K562 (cell line): ENCODE measurements around the gene KXD1. TPM values are rescaled to one million over a fixed set of nuclear protein-coding genes. Genes with fewer than 3 reads are reported as not detected.

Experiments
- ATAC-seq: fragments of 200-7000 bp; cut with Tn5 transposase; 3 replicates; pipeline ENCODE4 v1.9.1; 2020; ENCODE audit warnings: moderate library complexity
- BruUV-seq: library from RNA; stranded (reverse); fragments of 400-500 nt; replicated peaks from 2 replicates; lab custom pipeline; 2021; lab: Mats Ljungman, UMichigan
- CTCF ChIA-PET: fragments of 300-600 bp; formaldehyde crosslinking; extraction: SDS; loops from one replicate; lab custom pipeline; 2021; ENCODE audit warnings: low intra/inter-chr PET ratio; lab: Yijun Ruan, JAX
- POLR2A ChIA-PET: fragments of 300-600, 350-650 bp; sonication (Branson Sonifier 250); formaldehyde crosslinking; extraction: SDS; loops from one replicate; lab custom pipeline; 2021; ENCODE audit warnings: antibody characterized with exemption, inconsistent platforms; lab: Yijun Ruan, JAX
- DNase-seq, 4 experiments: peaks; one replicate each; pipeline versions ENCODE4 v3.0.0 to v3.0.0-alpha.2; 2011 to 2018; ENCODE audit warnings: low spot score in 3 of 4, mixed read lengths in 3 of 4; ENCODE audit errors: extremely low read depth in 1 of 4
- FAIRE-seq: peaks from 2 replicates; lab custom pipeline; 2011; peaks lifted over from hg19 to GRCh38; lab: Jason Lieb, UNC
- H2AFZ ChIP-seq: 2 replicates; pipeline ENCODE4 v1.6.0; 2011; ENCODE audit warnings: low read depth, low read length, control low read depth, inconsistent platforms
- H3K27ac ChIP-seq: fragments of 200-600 bp; 3 replicates; pipeline ENCODE4 v1.8.0; 2011; ENCODE audit warnings: low read depth, mild to moderate bottlenecking, control low read depth, inconsistent platforms, low read length, moderate library complexity, mixed read lengths; ENCODE audit errors: extremely low read depth
- H3K27me3 ChIP-seq, 2 experiments: fragments of 300-600 bp in 1 of 2; 2 replicates in 1 of 2; 3 replicates in 1 of 2; pipeline versions ENCODE4 v1.6.0 to v1.8.0; 2011; ENCODE audit warnings: inconsistent platforms in 2 of 2, low read length in 2 of 2, mild to moderate bottlenecking in 1 of 2, mixed read lengths in 1 of 2, moderate library complexity in 1 of 2; ENCODE audit not compliant: control insufficient read depth in 2 of 2, insufficient read depth in 2 of 2
- H3K36me3 ChIP-seq: fragments of 300-600 bp; 3 replicates; pipeline ENCODE4 v1.8.0; 2011; ENCODE audit warnings: mild to moderate bottlenecking, low read length, inconsistent platforms; ENCODE audit not compliant: control insufficient read depth, insufficient read depth
- H3K4me1 ChIP-seq, 2 experiments: fragments of 200-600 bp in 1 of 2; replicated peaks in 1 of 2; 2 replicates in 1 of 2; 3 replicates in 1 of 2; pipeline versions ENCODE4 v1.5.1 to v1.8.0; 2011; ENCODE audit warnings: inconsistent platforms in 2 of 2, low read length in 2 of 2, mild to moderate bottlenecking in 1 of 2, mixed read lengths in 1 of 2, moderate library complexity in 1 of 2; ENCODE audit not compliant: control insufficient read depth in 2 of 2, insufficient read depth in 2 of 2
- H3K4me2 ChIP-seq: 2 replicates; pipeline ENCODE4 v1.6.1; 2011; ENCODE audit warnings: low read length, control low read depth, inconsistent platforms, mixed read lengths; ENCODE audit not compliant: insufficient read depth
- H3K4me3 ChIP-seq: fragments of 200-600 bp; sonication (generic), shearing (Covaris generic); 2 replicates; pipeline ENCODE4 v1.5.1; 2016; ENCODE audit warnings: control low read depth, inconsistent platforms
- H3K79me2 ChIP-seq: fragments of 200-600 bp; 3 replicates; pipeline ENCODE4 v1.8.0; 2011; ENCODE audit warnings: low read length, inconsistent platforms; ENCODE audit not compliant: control insufficient read depth, insufficient read depth
- H3K9ac ChIP-seq, 2 experiments: 2 replicates each; pipeline versions ENCODE4 v1.6.0 to v1.6.1; 2011; ENCODE audit warnings: low read depth in 2 of 2, low read length in 2 of 2, control low read depth in 1 of 2, inconsistent platforms in 1 of 2, mild to moderate bottlenecking in 1 of 2, mixed read lengths in 1 of 2; ENCODE audit not compliant: insufficient read depth in 1 of 2
- H3K9me1 ChIP-seq: one replicate; pipeline ENCODE4 v1.6.0; 2011; ENCODE audit warnings: inconsistent platforms, mild to moderate bottlenecking, low read length, moderate library complexity; ENCODE audit not compliant: control insufficient read depth, insufficient read depth
- H3K9me3 ChIP-seq: replicated peaks from 2 replicates; pipeline ENCODE4 v1.5.1; 2011; ENCODE audit warnings: low read depth, low read length, inconsistent platforms; ENCODE audit not compliant: control insufficient read depth, insufficient read depth
- H4K20me1 ChIP-seq: replicated peaks from 2 replicates; pipeline ENCODE4 v1.6.1; 2011; ENCODE audit warnings: low read length, inconsistent platforms, mixed read lengths; ENCODE audit not compliant: control insufficient read depth, insufficient read depth
- BRD9 ChIP-seq: fragments of 450-650 bp; IDR thresholded peaks from 2 replicates; pipeline ENCODE4 v1.6.1; 2018; ENCODE audit warnings: low read depth; ENCODE audit not compliant: partially characterized antibody
- DIDO1 ChIP-seq: fragments of 450-650 bp; IDR thresholded peaks from 2 replicates; pipeline ENCODE4 v1.6.1; 2016; ENCODE audit warnings: low read depth, missing biosample characterization, missing genetic modification characterization
- GATAD2B ChIP-seq: fragments of 450-650 bp; IDR thresholded peaks from 2 replicates; pipeline ENCODE4 v1.6.1; 2017; ENCODE audit warnings: mild to moderate bottlenecking, borderline replicate concordance
- HDGF ChIP-seq: fragments of 450-650 bp; IDR thresholded peaks from 2 replicates; pipeline ENCODE4 v1.6.1; 2016
- POLR2AphosphoS2 ChIP-seq: IDR thresholded peaks from 2 replicates; pipeline ENCODE4 v1.6.1; 2012; ENCODE audit warnings: low read length, improper control_type of control experiment
- SP1 ChIP-seq: sonication (generic); formaldehyde crosslinking; IDR thresholded peaks from 2 replicates; pipeline ENCODE4 v1.8.1; 2022; ENCODE audit warnings: mild to moderate bottlenecking, missing genetic modification reagents
- STAT5A ChIP-seq: IDR thresholded peaks from 2 replicates; pipeline ENCODE4 v1.6.1; 2012; ENCODE audit warnings: low read length, inconsistent platforms, borderline replicate concordance
- ZC3H11A ChIP-seq: IDR thresholded peaks from 2 replicates; pipeline ENCODE4 v1.6.1; 2012; ENCODE audit warnings: low read depth, low read length, improper control_type of control experiment
- ZEB2 ChIP-seq: fragments of 450-650 bp; IDR thresholded peaks from 2 replicates; pipeline ENCODE4 v1.6.1; 2016
- ZNF436 ChIP-seq: fragments of 250-450, 450-650 bp; sonication (Bioruptor Pico); formaldehyde crosslinking; IDR thresholded peaks from 2 replicates; pipeline ENCODE4 v1.7.0; 2020; ENCODE audit warnings: mild to moderate bottlenecking
- WGBS: fragments of 100-300 bp; shearing (Covaris generic); methylation state at CpG from one replicate; pipeline ENCODE4 v1.1.6; 2016; ENCODE audit warnings: low coverage, mixed read lengths; ENCODE audit not compliant: insufficient coverage; ENCODE audit errors: missing lambda C conversion rate; 5-methylcytosine and 5-hydroxymethylcytosine counted together
- in situ Hi-C: fragments of 300-500 bp; cut with MboI; formaldehyde crosslinking; loops from 4 replicates; pipeline ENCODE4 v1.15.0; 2018; ENCODE audit warnings: inconsistent platforms, mixed read lengths
- intact Hi-C: fragments of 100-400 bp; cut with micrococcal nuclease; formaldehyde crosslinking; loops from 2 replicates; pipeline ENCODE4 v1.14.2; 2022
- polyA plus RNA-seq, 8 experiments: library from polyadenylated mRNA; depleted of rRNA in 4 of 8; stranded (reverse) in 5 of 8; unstranded in 3 of 8; fragments of >200 nt; fragmentation: Nextera tagmentation in 2 of 8; fragmentation: Illumina TruSeq in 1 of 8; extraction: Ambion mirVana in 2 of 8; extraction: Trizol in 1 of 8; gene quantifications; 2 replicates each; pipeline versions ENCODE4 v1.2.1 to v1.2.3, GENCODE V29; 2011 to 2014; ENCODE audit warnings: inconsistent platforms in 1 of 8, missing spikeins in 1 of 8
- total RNA-seq, 7 experiments: library from RNA; depleted of rRNA in 6 of 7; stranded (reverse); fragments of >200 nt in 6 of 7; fragmentation: Illumina TruSeq in 2 of 7; extraction: Trizol in 2 of 7; gene quantifications; 2 replicates each; pipeline versions ENCODE4 v1.2.1 to v1.2.3, GENCODE V29; 2011 to 2021; ENCODE audit warnings: low replicate concordance in 1 of 7
- TF ChIP-seq, protein P1 (sequence below): fragments of 250-450 bp; sonication (Bioruptor Pico); IDR thresholded peaks from 2 replicates; pipeline ENCODE4 v1.4.0; 2020; ENCODE audit warnings: mild to moderate bottlenecking, moderate library complexity
- TF ChIP-seq, protein P2 (sequence below): sonication (generic); formaldehyde crosslinking; IDR thresholded peaks from 2 replicates; pipeline ENCODE4 v1.8.0; 2022; ENCODE audit warnings: mild to moderate bottlenecking, missing genetic modification reagents
- TF ChIP-seq, protein P3 (sequence below): fragments of 250-450 bp; sonication (Bioruptor Pico); IDR thresholded peaks from 2 replicates; pipeline ENCODE4 v1.6.1; 2021; ENCODE audit warnings: mild to moderate bottlenecking

Gene KXD1
- total and polyA plus RNA-seq, 9 of the 15 experiments (the other 6 are each of a cell fraction or from before 2014, with no cell fraction given), result 21.9 to 210 (median 118) TPM

DNA sequence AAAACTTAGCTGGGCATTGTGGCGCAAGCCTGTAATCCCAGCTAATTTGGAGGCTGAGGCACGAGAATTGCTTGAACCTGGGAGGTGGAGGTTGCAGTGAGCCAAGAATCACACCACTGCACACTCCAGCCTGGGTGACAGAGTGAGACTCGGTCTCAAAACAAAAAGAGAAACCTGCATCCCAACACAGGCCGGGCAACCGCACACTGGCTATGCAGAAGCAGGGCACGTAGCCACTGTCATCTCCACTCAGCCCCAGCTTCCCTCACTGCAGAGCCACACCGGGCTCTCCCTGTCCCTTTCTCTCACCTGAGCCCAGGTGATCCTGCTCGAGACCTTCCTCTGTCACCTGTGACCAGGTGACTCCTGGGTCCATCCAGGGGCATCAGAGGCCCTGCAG, 47.5 kb upstream of the KXD1 start:
- H3K27ac ChIP-seq, result no peak overlapping the region
- no TSS peak for BruUV-seq
- H3K4me2 ChIP-seq, result no peak overlapping the region
- WGBS, result 82% methylated on average over 8 of the region's 8 CpGs
- no peak for FAIRE-seq
- H3K4me3 ChIP-seq, result no peak overlapping the region
- DNase-seq, result no peak
- peak overlapping the region in 1 of 2 experiments; percentile 70; a peak in 2 of 4 replicates for H3K9ac ChIP-seq
- H3K9me1 ChIP-seq, result peaks cover 29% of the 10 kb centered on the region
- POLR2A ChIA-PET, result interaction anchor here (0.6 to 9.2 kb wide), 6 partner anchors 9 to 79 kb away, joined by 3 to 84 read pairs (median 6); partner anchors contain the start of gene ELL
- H3K4me1 ChIP-seq, result peaks cover 29 to 53% of the 10 kb centered on the region in 2 experiments
- ATAC-seq, result no peak
- no peaks in the 10 kb centered on the region for H3K9me3 ChIP-seq
- no peaks in the 10 kb centered on the region for H3K27me3 ChIP-seq
- H4K20me1 ChIP-seq, result peaks cover 77% of the 10 kb centered on the region
- in situ Hi-C loops (no loop called here), intact Hi-C loops (no loop called here)
- CTCF ChIA-PET, result interaction anchor here (0.6 kb wide), 1 partner anchor 182 kb away, joined by 3 read pairs; no protein-coding TSS in a partner anchor
- H3K79me2 ChIP-seq, result peaks cover 93% of the 10 kb centered on the region
- TF ChIP-seq POLR2AphosphoS2, result no peak
- TF ChIP-seq SP1, result no peak
- TF ChIP-seq, protein P1, sequence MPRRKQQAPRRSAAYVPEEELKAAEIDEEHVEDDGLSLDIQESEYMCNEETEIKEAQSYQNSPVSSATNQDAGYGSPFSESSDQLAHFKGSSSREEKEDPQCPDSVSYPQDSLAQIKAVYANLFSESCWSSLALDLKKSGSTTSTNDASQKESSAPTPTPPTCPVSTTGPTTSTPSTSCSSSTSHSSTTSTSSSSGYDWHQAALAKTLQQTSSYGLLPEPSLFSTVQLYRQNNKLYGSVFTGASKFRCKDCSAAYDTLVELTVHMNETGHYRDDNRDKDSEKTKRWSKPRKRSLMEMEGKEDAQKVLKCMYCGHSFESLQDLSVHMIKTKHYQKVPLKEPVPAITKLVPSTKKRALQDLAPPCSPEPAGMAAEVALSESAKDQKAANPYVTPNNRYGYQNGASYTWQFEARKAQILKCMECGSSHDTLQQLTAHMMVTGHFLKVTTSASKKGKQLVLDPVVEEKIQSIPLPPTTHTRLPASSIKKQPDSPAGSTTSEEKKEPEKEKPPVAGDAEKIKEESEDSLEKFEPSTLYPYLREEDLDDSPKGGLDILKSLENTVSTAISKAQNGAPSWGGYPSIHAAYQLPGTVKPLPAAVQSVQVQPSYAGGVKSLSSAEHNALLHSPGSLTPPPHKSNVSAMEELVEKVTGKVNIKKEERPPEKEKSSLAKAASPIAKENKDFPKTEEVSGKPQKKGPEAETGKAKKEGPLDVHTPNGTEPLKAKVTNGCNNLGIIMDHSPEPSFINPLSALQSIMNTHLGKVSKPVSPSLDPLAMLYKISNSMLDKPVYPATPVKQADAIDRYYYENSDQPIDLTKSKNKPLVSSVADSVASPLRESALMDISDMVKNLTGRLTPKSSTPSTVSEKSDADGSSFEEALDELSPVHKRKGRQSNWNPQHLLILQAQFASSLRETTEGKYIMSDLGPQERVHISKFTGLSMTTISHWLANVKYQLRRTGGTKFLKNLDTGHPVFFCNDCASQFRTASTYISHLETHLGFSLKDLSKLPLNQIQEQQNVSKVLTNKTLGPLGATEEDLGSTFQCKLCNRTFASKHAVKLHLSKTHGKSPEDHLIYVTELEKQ (CRISPR knock-in tag), result no peak
- TF ChIP-seq ZNF436 (CRISPR knock-in tag), result no peak
- TF ChIP-seq, protein P2, sequence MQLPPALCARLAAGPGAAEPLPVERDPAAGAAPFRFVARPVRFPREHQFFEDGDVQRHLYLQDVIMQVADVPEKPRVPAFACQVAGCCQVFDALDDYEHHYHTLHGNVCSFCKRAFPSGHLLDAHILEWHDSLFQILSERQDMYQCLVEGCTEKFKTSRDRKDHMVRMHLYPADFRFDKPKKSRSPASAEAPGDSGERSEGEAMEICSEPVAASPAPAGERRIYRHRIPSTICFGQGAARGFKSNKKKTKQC (CRISPR knock-in tag), result no peak
- TF ChIP-seq HDGF, result no peak
- no peak for TF ChIP-seq ZC3H11A
- no peak for TF ChIP-seq STAT5A
- no peak for TF ChIP-seq BRD9
- TF ChIP-seq ZEB2, result no peak
- no peak for TF ChIP-seq DIDO1 (tag)
- no peak for TF ChIP-seq GATAD2B
- TF ChIP-seq, protein P3, sequence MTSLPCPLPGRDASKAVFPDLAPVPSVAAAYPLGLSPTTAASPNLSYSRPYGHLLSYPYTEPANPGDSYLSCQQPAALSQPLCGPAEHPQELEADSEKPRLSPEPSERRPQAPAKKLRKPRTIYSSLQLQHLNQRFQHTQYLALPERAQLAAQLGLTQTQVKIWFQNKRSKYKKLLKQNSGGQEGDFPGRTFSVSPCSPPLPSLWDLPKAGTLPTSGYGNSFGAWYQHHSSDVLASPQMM (CRISPR knock-in tag), result no peak
- no peak overlapping the region for H2AFZ ChIP-seq
- peaks cover 3% of the 10 kb centered on the region; the same call in 2 of the 3 replicates for H3K36me3 ChIP-seq
